ENCODE measurements around the gene MAP3K9.

Gene MAP3K9

GRCh38 chr14:70804556-70805162, 4.7 kb downstream of the MAP3K9 start:
- H3K4me1 ChIP-seq (ENCODE audit: insufficient read depth, low read length, poor library complexity, severe bottlenecking) = peaks cover 8% of the 10 kb centered on the region
- peaks cover 8% of the 10 kb centered on the region; the same call in 1 of the 2 replicates for H3K36me3 ChIP-seq (ENCODE audit: insufficient read depth, low read length)
- no peak for TF ChIP-seq EZH2phosphoT487 (IDR thresholded peaks at IDR 0.05; ENCODE audit: borderline replicate concordance)
- no peak for TF ChIP-seq CTCF (conservative IDR thresholded peaks at IDR 0.05; ENCODE audit: low read length)
- no peaks in the 10 kb centered on the region for H3K27me3 ChIP-seq (ENCODE audit: insufficient read depth, low read length, poor library complexity, severe bottlenecking)
- H3K9me3 ChIP-seq (ENCODE audit: insufficient read depth, low read depth, low read length) = no peaks in the 10 kb centered on the region
- H3K79me2 ChIP-seq (ENCODE audit: insufficient read depth, low read length) = no peaks in the 10 kb centered on the region
- peaks cover 8% of the 10 kb centered on the region for H4K20me1 ChIP-seq (ENCODE audit: insufficient read depth, low read length, poor library complexity, severe bottlenecking)
- no peak overlapping the region for H3K4me3 ChIP-seq (ENCODE audit: low read length, poor library complexity, severe bottlenecking)
- H3F3A ChIP-seq (ENCODE audit: low read depth) = no peaks in the 10 kb centered on the region
- no peaks in the 10 kb centered on the region for H3K9me2 ChIP-seq (replicated peaks; ENCODE audit: low read depth, low read length)
- H3K4me2 ChIP-seq (ENCODE audit: low read depth, low read length, poor library complexity, severe bottlenecking) = no peak overlapping the region
- no peak overlapping the region for H3K9ac ChIP-seq (ENCODE audit: low read depth, low read length, poor library complexity, severe bottlenecking)
- no peak overlapping the region for H2AFZ ChIP-seq (ENCODE audit: low read length)

GRCh38 chr14:70803321-70804310, 5.7 kb downstream of the MAP3K9 start:
- Histone ChIP-seq H3K79me2 (ENCODE audit: insufficient read depth, low read length) (no peaks in the 10 kb centered on the region), H3K4me2 (ENCODE audit: low read depth, low read length, poor library complexity, severe bottlenecking) (no peak overlapping the region), H4K20me1 (ENCODE audit: insufficient read depth, low read length, poor library complexity, severe bottlenecking) (peaks cover 8% of the 10 kb centered on the region), H3K4me1 (ENCODE audit: insufficient read depth, low read length, poor library complexity, severe bottlenecking) (peaks cover 8% of the 10 kb centered on the region), H3F3A (ENCODE audit: low read depth) (no peaks in the 10 kb centered on the region), H3K9me2 (replicated peaks; ENCODE audit: low read depth, low read length) (no peaks in the 10 kb centered on the region), H2AFZ (ENCODE audit: low read length) (no peak overlapping the region), H3K4me3 (ENCODE audit: low read length, poor library complexity, severe bottlenecking) (no peak overlapping the region), H3K36me3 (ENCODE audit: insufficient read depth, low read length) (peaks cover 9% of the 10 kb centered on the region; the same call in 1 of the 2 replicates), H3K27me3 (ENCODE audit: insufficient read depth, low read length, poor library complexity, severe bottlenecking) (no peaks in the 10 kb centered on the region), H3K9me3 (ENCODE audit: insufficient read depth, low read depth, low read length) (no peaks in the 10 kb centered on the region), H3K9ac (ENCODE audit: low read depth, low read length, poor library complexity, severe bottlenecking) (no peak overlapping the region)
- TF ChIP-seq EZH2phosphoT487 (IDR thresholded peaks at IDR 0.05; ENCODE audit: borderline replicate concordance) = no peak
- no peak for TF ChIP-seq CTCF (conservative IDR thresholded peaks at IDR 0.05; ENCODE audit: low read length)

- no peak overlapping the region for H3K9ac ChIP-seq (ENCODE audit: low read depth, low read length, poor library complexity, severe bottlenecking)
- no peaks in the 10 kb centered on the region for H3F3A ChIP-seq (ENCODE audit: low read depth)
- no peaks in the 10 kb centered on the region for H3K9me3 ChIP-seq (ENCODE audit: insufficient read depth, low read depth, low read length)
- H3K36me3 ChIP-seq (ENCODE audit: insufficient read depth, low read length) = peaks cover 9% of the 10 kb centered on the region; the same call in 1 of the 2 replicates
- no peaks in the 10 kb centered on the region for H3K27me3 ChIP-seq (ENCODE audit: insufficient read depth, low read length, poor library complexity, severe bottlenecking)
- no peak for TF ChIP-seq CTCF (conservative IDR thresholded peaks at IDR 0.05; ENCODE audit: low read length)
- no peak for TF ChIP-seq EZH2phosphoT487 (IDR thresholded peaks at IDR 0.05; ENCODE audit: borderline replicate concordance)
- H3K9me2 ChIP-seq (replicated peaks; ENCODE audit: low read depth, low read length) = no peaks in the 10 kb centered on the region
- H3K4me2 ChIP-seq (ENCODE audit: low read depth, low read length, poor library complexity, severe bottlenecking) = no peak overlapping the region
- H2AFZ ChIP-seq (ENCODE audit: low read length) = no peak overlapping the region
- no peak overlapping the region for H3K4me3 ChIP-seq (ENCODE audit: low read length, poor library complexity, severe bottlenecking)
- H3K79me2 ChIP-seq (ENCODE audit: insufficient read depth, low read length) = no peaks in the 10 kb centered on the region
- H4K20me1 ChIP-seq (ENCODE audit: insufficient read depth, low read length, poor library complexity, severe bottlenecking) = peaks cover 8% of the 10 kb centered on the region
- H3K4me1 ChIP-seq (ENCODE audit: insufficient read depth, low read length, poor library complexity, severe bottlenecking) = no peaks in the 10 kb centered on the region
These were observed 6.9 kb downstream of the MAP3K9 start for GRCh38 chr14:70802379-70802778.

Measured in Loucy (cell line).